Measurements from ENCODE around the gene ALG1.

- TF ChIP-seq POLR2A (IDR thresholded peaks at IDR 0.05; ENCODE audit: low read depth, low read length), result no peak
- no peak for TF ChIP-seq POLR2AphosphoS5 (IDR thresholded peaks at IDR 0.05; ENCODE audit: low read depth, low read length)
These were observed 5.7 kb downstream of the ALG1 start for GRCh38 chr16:5077304-5077703.
